H1 (cell line): ENCODE measurements around the gene SH3RF3. TPM values are rescaled to one million over a fixed set of nuclear protein-coding genes. Genes with fewer than 3 reads are reported as not detected.

Experiments used
- CTCF ChIA-PET: fragments of 300-600 bp; sonication (Branson Sonifier 250); formaldehyde crosslinking; loops from one replicate; lab custom pipeline; 2021; ENCODE audit not compliant: partially characterized antibody; lab: Charles Lee
- POLR2A ChIA-PET: fragments of 300-600 bp; sonication (Branson Sonifier 250); formaldehyde crosslinking; loops from one replicate; lab custom pipeline; 2021; ENCODE audit warnings: inconsistent platforms; ENCODE audit not compliant: partially characterized antibody; lab: Charles Lee
- DNase-seq, 2 experiments: peaks; one replicate each; pipeline versions ENCODE4 v3.0.0 to v3.0.0-alpha.2; 2010 to 2022; ENCODE audit warnings: low spot score in 2 of 2, low read depth in 1 of 2, mixed read lengths in 1 of 2
- FAIRE-seq: peaks from 2 replicates; lab custom pipeline; 2011; peaks lifted over from hg19 to GRCh38; lab: Jason Lieb, UNC
- H2AFZ ChIP-seq: 2 replicates; pipeline ENCODE4 v1.8.1; 2012; ENCODE audit warnings: low read length, inconsistent platforms
- H2AK5ac ChIP-seq: 2 replicates; pipeline ENCODE4 v1.6.1; 2013; ENCODE audit warnings: low read depth, low read length
- H2BK120ac ChIP-seq: replicated peaks from 2 replicates; pipeline ENCODE3; 2013; ENCODE audit warnings: low read depth, low read length, inconsistent platforms
- H2BK12ac ChIP-seq: 2 replicates; pipeline ENCODE4 v1.6.1; 2013; ENCODE audit warnings: low read depth, low read length
- H2BK15ac ChIP-seq: 2 replicates; pipeline ENCODE4 v1.6.1; 2013; ENCODE audit warnings: low read length
- H2BK20ac ChIP-seq: 2 replicates; pipeline ENCODE4 v1.6.1; 2013; ENCODE audit warnings: low read length
- H2BK5ac ChIP-seq: 2 replicates; pipeline ENCODE4 v1.6.1; 2013; ENCODE audit warnings: low read depth, low read length
- H3K14ac ChIP-seq: 2 replicates; pipeline ENCODE4 v1.6.1; 2013; ENCODE audit warnings: inconsistent platforms; ENCODE audit not compliant: insufficient read length
- H3K18ac ChIP-seq: 2 replicates; pipeline ENCODE4 v1.6.1; 2013; ENCODE audit warnings: low read length; ENCODE audit errors: extremely low read depth
- H3K23ac ChIP-seq: 2 replicates; pipeline ENCODE4 v1.6.1; 2013; ENCODE audit warnings: inconsistent platforms; ENCODE audit not compliant: insufficient read length
- H3K23me2 ChIP-seq: 2 replicates; pipeline ENCODE4 v1.6.1; 2013; ENCODE audit warnings: low read depth, low read length
- H3K27ac ChIP-seq: 2 replicates; pipeline ENCODE4 v1.6.1; 2011; ENCODE audit warnings: low read depth, low read length, inconsistent platforms
- H3K27me3 ChIP-seq, 4 experiments: replicated peaks in 1 of 4; 1 replicate in 1 of 4; 2 replicates in 3 of 4; pipeline versions ENCODE4 v1.6.1 to v1.8.1; 2011 to 2013; ENCODE audit warnings: low read length in 3 of 4, mild to moderate bottlenecking in 3 of 4, inconsistent platforms in 2 of 4, mixed read lengths in 2 of 4, moderate library complexity in 1 of 4; ENCODE audit not compliant: control insufficient read depth in 3 of 4, insufficient read depth in 3 of 4; ENCODE audit errors: extremely low read depth in 1 of 4
- H3K36me3 ChIP-seq, 4 experiments: 2 replicates each; pipeline versions ENCODE4 v1.6.1 to v1.8.1; 2011 to 2013; ENCODE audit warnings: mild to moderate bottlenecking in 4 of 4, low read length in 3 of 4, moderate library complexity in 2 of 4, control low read depth in 1 of 4, inconsistent platforms in 1 of 4; ENCODE audit not compliant: insufficient read depth in 4 of 4, control insufficient read depth in 2 of 4
- H3K4ac ChIP-seq: replicated peaks from 2 replicates; pipeline ENCODE3; 2013; ENCODE audit warnings: low read length, low read depth, mixed read lengths, inconsistent platforms; ENCODE audit not compliant: insufficient read length
- H3K4me1 ChIP-seq, 4 experiments: replicated peaks in 1 of 4; 1 replicate in 1 of 4; 2 replicates in 3 of 4; pipeline versions ENCODE4 v1.6.1 to v1.8.1; 2011 to 2013; ENCODE audit warnings: low read length in 3 of 4, inconsistent platforms in 2 of 4, mixed read lengths in 1 of 4; ENCODE audit not compliant: insufficient read depth in 4 of 4, control insufficient read depth in 3 of 4
- H3K4me2 ChIP-seq, 2 experiments: 2 replicates each; pipeline versions ENCODE4 v1.6.1 to v1.8.1; 2011 to 2013; ENCODE audit warnings: low read depth in 2 of 2, low read length in 2 of 2, control low read depth in 1 of 2, inconsistent platforms in 1 of 2, mild to moderate bottlenecking in 1 of 2; ENCODE audit not compliant: insufficient read depth in 1 of 2
- H3K4me3 ChIP-seq, 4 experiments: fragments of 200-600, 300-600 bp in 1 of 4; sonication (generic), shearing (Covaris generic), sonication (Bioruptor Twin) in 1 of 4; 2 replicates each; pipeline versions ENCODE4 v1.5.1 to v1.8.1; 2011 to 2016; ENCODE audit warnings: low read length in 4 of 4, low read depth in 3 of 4, control low read depth in 2 of 4, inconsistent platforms in 2 of 4, mild to moderate bottlenecking in 2 of 4, mixed read lengths in 1 of 4, moderate library complexity in 1 of 4; ENCODE audit not compliant: insufficient read depth in 2 of 4; ENCODE audit errors: extremely low read depth in 1 of 4
- H3K56ac ChIP-seq: replicated peaks from 2 replicates; pipeline ENCODE3; 2013; ENCODE audit warnings: low read depth, mild to moderate bottlenecking, mixed read lengths, low read length, inconsistent platforms; ENCODE audit not compliant: insufficient read length
- H3K79me1 ChIP-seq: 2 replicates; pipeline ENCODE4 v1.6.1; 2013; ENCODE audit warnings: low read depth, low read length, control low read depth
- H3K79me2 ChIP-seq, 2 experiments: 2 replicates each; pipeline versions ENCODE4 v1.6.1 to v1.8.1; 2012 to 2013; ENCODE audit warnings: low read length in 2 of 2, mild to moderate bottlenecking in 2 of 2, inconsistent platforms in 1 of 2; ENCODE audit not compliant: insufficient read depth in 2 of 2, control insufficient read depth in 1 of 2
- H3K9ac ChIP-seq, 4 experiments: replicated peaks in 1 of 4; 1 replicate in 1 of 4; 2 replicates in 3 of 4; pipeline versions ENCODE4 v1.6.1 to v1.8.1; 2011 to 2013; ENCODE audit warnings: low read depth in 3 of 4, low read length in 3 of 4, control low read depth in 2 of 4, mild to moderate bottlenecking in 2 of 4, moderate library complexity in 2 of 4, inconsistent platforms in 1 of 4; ENCODE audit errors: extremely low read depth in 1 of 4
- H3K9me3 ChIP-seq, 2 experiments: 2 replicates each; pipeline versions ENCODE4 v1.6.1 to v1.8.1; 2012 to 2013; ENCODE audit warnings: mild to moderate bottlenecking in 2 of 2, moderate library complexity in 2 of 2, control low read depth in 1 of 2, inconsistent platforms in 1 of 2, low read depth in 1 of 2, low read length in 1 of 2, mixed read lengths in 1 of 2; ENCODE audit not compliant: insufficient read depth in 2 of 2
- H4K20me1 ChIP-seq, 2 experiments: replicated peaks in 1 of 2; 2 replicates each; pipeline versions ENCODE3 to v1.8.1; 2011 to 2013; ENCODE audit warnings: inconsistent platforms in 2 of 2, low read length in 2 of 2, mild to moderate bottlenecking in 1 of 2; ENCODE audit not compliant: insufficient read depth in 2 of 2, control insufficient read depth in 1 of 2
- H4K5ac ChIP-seq: 2 replicates; pipeline ENCODE4 v1.6.1; 2013; ENCODE audit warnings: low read length, low read depth, mixed read lengths, inconsistent platforms; ENCODE audit not compliant: insufficient read length
- H4K8ac ChIP-seq: 2 replicates; pipeline ENCODE4 v1.8.0; 2013; ENCODE audit warnings: mild to moderate bottlenecking, moderate library complexity, low read length, inconsistent platforms; ENCODE audit not compliant: insufficient read depth; ENCODE audit errors: extremely low read depth
- H4K91ac ChIP-seq: replicated peaks from 2 replicates; pipeline ENCODE3; 2013; ENCODE audit warnings: low read length, mixed read lengths, inconsistent platforms; ENCODE audit not compliant: insufficient read length
- ASH2L ChIP-seq: fragments of 200-600, 300-600 bp; sonication (generic); IDR thresholded peaks from one replicate; pipeline ENCODE4 v1.7.1; 2017; ENCODE audit warnings: low read length
- ATF3 ChIP-seq: IDR thresholded peaks from 2 replicates; pipeline ENCODE4 v1.6.1; 2011; ENCODE audit warnings: low read depth, mild to moderate bottlenecking, low read length; ENCODE audit not compliant: insufficient read depth
- BCL11A ChIP-seq, 2 experiments: IDR thresholded peaks; one replicate each; pipeline ENCODE4 v1.6.1; 2011; ENCODE audit warnings: low read depth in 2 of 2, low read length in 2 of 2, mild to moderate bottlenecking in 2 of 2
- CHD2 ChIP-seq: IDR thresholded peaks from 2 replicates; pipeline ENCODE4 v1.6.1; 2012; ENCODE audit warnings: low read length, improper control_type of control experiment
- FOSL1 ChIP-seq: IDR thresholded peaks from 2 replicates; pipeline ENCODE4 v1.6.1; 2011; ENCODE audit warnings: mild to moderate bottlenecking, low read depth, low read length, moderate library complexity; ENCODE audit not compliant: insufficient read depth
- HDAC2 ChIP-seq, 2 experiments: fragments of 300-600 bp in 1 of 2; sonication (generic) in 1 of 2; IDR thresholded peaks; 2 replicates each; pipeline ENCODE4 v1.6.1; 2011 to 2012; ENCODE audit warnings: low read depth in 2 of 2, low read length in 2 of 2, mild to moderate bottlenecking in 2 of 2, moderate library complexity in 2 of 2, borderline replicate concordance in 1 of 2, inconsistent platforms in 1 of 2
- JUN ChIP-seq: IDR thresholded peaks from 2 replicates; pipeline ENCODE4 v1.6.1; 2011; ENCODE audit warnings: low read depth, mild to moderate bottlenecking, improper control_type of control experiment, low read length
- KDM4A ChIP-seq: IDR thresholded peaks from one replicate; pipeline ENCODE4 v1.7.1; 2012; ENCODE audit warnings: low read depth, mild to moderate bottlenecking, moderate library complexity, low read length, inconsistent platforms; ENCODE audit not compliant: severe bottlenecking
- MAFK ChIP-seq: IDR thresholded peaks from 2 replicates; pipeline ENCODE4 v1.6.1; 2012; ENCODE audit warnings: low read depth, mild to moderate bottlenecking, improper control_type of control experiment, low read length
- SIX5 ChIP-seq: IDR thresholded peaks from 2 replicates; pipeline ENCODE4 v1.6.1; 2011; ENCODE audit warnings: mild to moderate bottlenecking, low read depth, low read length
- SP2 ChIP-seq: IDR thresholded peaks from 2 replicates; pipeline ENCODE4 v1.6.1; 2012; ENCODE audit warnings: mild to moderate bottlenecking, low read length, inconsistent platforms
- SP4 ChIP-seq: IDR thresholded peaks from 2 replicates; pipeline ENCODE4 v1.6.1; 2012; ENCODE audit warnings: low read length, inconsistent platforms
- TAF1 ChIP-seq: IDR thresholded peaks from 2 replicates; pipeline ENCODE4 v1.6.1; 2011; ENCODE audit warnings: mild to moderate bottlenecking, low read depth, low read length
- ZNF274 ChIP-seq: IDR thresholded peaks from 2 replicates; pipeline ENCODE4 v1.7.0; 2012; ENCODE audit warnings: low read length, borderline replicate concordance; ENCODE audit errors: extremely low read depth
- WGBS, 2 experiments: shearing (Covaris generic) in 1 of 2; methylation state at CpG; one replicate each; pipeline versions ENCODE4 v1.1.6 to v1.1.7; 2013 to 2015; ENCODE audit warnings: low lambda C conversion rate in 2 of 2, mixed read lengths in 2 of 2, inconsistent platforms in 1 of 2, low coverage in 1 of 2, missing lambda C conversion rate in 1 of 2; ENCODE audit not compliant: insufficient replicate concordance in 2 of 2, insufficient coverage in 1 of 2, insufficient read length in 1 of 2; ENCODE audit errors: extremely low coverage in 1 of 2, missing lambda C conversion rate in 1 of 2; 5-methylcytosine and 5-hydroxymethylcytosine counted together
- polyA plus RNA-seq, 7 experiments: library from polyadenylated mRNA; depleted of rRNA in 3 of 7; stranded (reverse) in 5 of 7; unstranded in 2 of 7; fragments of >200 nt in 5 of 7; fragments of 200-250 nt in 2 of 7; gene quantifications; 1 replicate in 5 of 7; 2 replicates in 1 of 7; 4 replicates in 1 of 7; pipeline versions ENCODE4 v1.2.1 to v1.2.3, GENCODE V29; 2011 to 2013; ENCODE audit warnings: missing spikeins in 2 of 7, mixed read lengths in 2 of 7
- total RNA-seq: library from RNA; stranded (reverse); fragmentation: NEBNext Ultra II Directional; extraction: Animal tissue kit (Norgen Biotek cat#: 25700); gene quantifications from 2 replicates; pipeline ENCODE4 v1.2.1, GENCODE V29; 2021

Gene SH3RF3
- total and polyA plus RNA-seq, 2 of the 8 experiments (the other 6 are each of a cell fraction or from before 2014, with no cell fraction given): 0.11 to 0.65 TPM

GRCh38 chr2:109376796-109377495 lies 247.9 kb downstream of the SH3RF3 start:
- no peak overlapping the region for H3K9ac ChIP-seq
- no peak overlapping the region for H2BK120ac ChIP-seq
- POLR2A ChIA-PET: no interaction called here
- no peaks in the 10 kb centered on the region for H3K79me2 ChIP-seq
- H3K4me3 ChIP-seq: no peak overlapping the region
- H3K18ac ChIP-seq: no peak overlapping the region
- H4K20me1 ChIP-seq: peaks cover 0 to 2% of the 10 kb centered on the region in 2 experiments
- H3K4ac ChIP-seq: no peak overlapping the region
- no peak overlapping the region for H3K4me2 ChIP-seq
- no peak overlapping the region for H2AK5ac ChIP-seq
- no peak overlapping the region for H2BK20ac ChIP-seq
- H3K9me3 ChIP-seq: no peaks in the 10 kb centered on the region
- H4K5ac ChIP-seq: no peak overlapping the region
- H3K56ac ChIP-seq: no peak overlapping the region
- no peaks in the 10 kb centered on the region for H3K36me3 ChIP-seq
- no peak overlapping the region for H2AFZ ChIP-seq
- DNase-seq (peak in 1 of 2 experiments; percentile 29), FAIRE-seq (no peak)
- 94% methylated on average over 13 of the region's 13 CpGs; no CpG with 5 or more reads in 1 of the 2 experiments for WGBS, 2 experiments
- no peaks in the 10 kb centered on the region for H3K23me2 ChIP-seq
- no peak overlapping the region for H3K14ac ChIP-seq
- H3K23ac ChIP-seq: no peak overlapping the region
- H4K91ac ChIP-seq: no peak overlapping the region
- H4K8ac ChIP-seq: no peak overlapping the region
- no peaks in the 10 kb centered on the region for H3K4me1 ChIP-seq
- no peaks in the 10 kb centered on the region for H3K27me3 ChIP-seq
- H2BK15ac ChIP-seq: no peak overlapping the region
- CTCF ChIA-PET: interaction anchor here (0.7 kb wide), 1 partner anchor 29 kb away, joined by 3 read pairs; no protein-coding TSS in a partner anchor
- no peak overlapping the region for H2BK5ac ChIP-seq
- H3K27ac ChIP-seq: no peak overlapping the region
- H2BK12ac ChIP-seq: no peak overlapping the region
- H3K79me1 ChIP-seq: no peaks in the 10 kb centered on the region
- TF ChIP-seq TAF1: no peak
- TF ChIP-seq SP4: no peak
- TF ChIP-seq HDAC2 (IDR thresholded peaks at IDR 0.05; ENCODE audit: borderline replicate concordance in 1 of 2, low read depth in 2 of 2, low read length in 2 of 2): no peak
- no peak for TF ChIP-seq CHD2
- TF ChIP-seq ATF3: no peak
- TF ChIP-seq JUN: no peak
- no peak for TF ChIP-seq ZNF274
- no peak for TF ChIP-seq FOSL1
- TF ChIP-seq SIX5: no peak
- TF ChIP-seq SP2: no peak
- TF ChIP-seq BCL11A (IDR thresholded peaks at IDR 0.05; ENCODE audit: low read depth in 2 of 2, low read length in 2 of 2): no peak
- no peak for TF ChIP-seq KDM4A
- no peak for TF ChIP-seq ASH2L
- no peak for TF ChIP-seq MAFK
